ENCODE results near the gene FAM120A.

FAM120A gene

DNA sequence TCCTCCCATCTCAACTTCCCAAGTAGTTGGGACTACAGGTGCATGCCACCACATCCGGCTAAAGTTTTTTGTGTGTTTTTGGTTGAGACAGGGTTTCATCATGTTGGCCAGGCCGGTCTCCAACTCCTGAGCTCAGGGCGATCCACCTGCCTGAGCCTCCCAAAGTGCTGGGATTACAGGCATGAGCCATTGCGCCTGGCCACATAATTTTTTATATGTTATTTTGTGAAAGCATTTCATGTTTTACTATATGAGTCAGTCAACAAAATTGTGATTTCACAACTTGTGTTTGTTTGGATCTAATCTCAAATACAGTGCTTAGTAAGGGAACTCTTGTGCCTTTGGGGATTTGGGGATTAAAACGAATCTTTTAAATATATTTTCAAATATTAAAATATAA is 21.9 kb downstream of the FAM120A start:
- no peak for DNase-seq (ENCODE audit: low read depth)

DNA sequence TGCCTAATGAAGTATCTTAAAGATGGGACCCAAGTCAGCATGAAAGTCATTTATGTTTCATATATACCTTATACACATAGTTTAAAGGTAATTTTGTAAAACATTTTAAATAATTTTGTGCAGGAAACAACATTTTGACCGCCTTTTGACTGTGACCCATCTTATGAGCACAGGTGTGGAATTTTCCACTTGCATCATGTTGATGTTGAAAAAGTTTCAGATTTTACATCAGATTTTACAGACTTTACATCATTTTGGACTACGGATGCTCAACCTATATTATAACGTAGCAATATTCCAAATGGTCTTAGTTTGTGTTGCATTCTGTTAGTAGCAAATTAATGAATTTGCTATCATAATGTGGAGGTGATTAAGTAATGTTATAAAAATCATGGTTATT is 23.6 kb downstream of the FAM120A start:
- no peak for DNase-seq (ENCODE audit: low read depth)

DNA sequence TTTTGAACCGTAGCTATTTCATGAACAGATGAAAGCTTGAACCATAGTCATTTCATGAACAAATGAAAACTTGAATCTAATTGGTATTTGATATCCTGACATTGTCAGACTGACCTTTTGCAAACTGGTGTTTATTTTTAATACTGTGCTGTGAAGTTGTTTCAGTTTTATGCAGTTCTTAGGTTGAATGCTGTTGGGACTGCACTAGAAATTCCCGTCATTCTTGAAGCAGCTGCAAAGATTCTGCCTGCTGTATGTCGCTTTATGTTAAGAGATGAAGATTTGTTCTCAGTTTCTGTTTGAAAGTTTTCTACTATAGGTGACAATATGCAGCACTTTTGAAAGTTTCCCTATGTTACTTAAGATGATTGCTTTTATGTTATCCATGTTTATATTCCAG is 24.4 kb downstream of the FAM120A start:
- no peak for DNase-seq (ENCODE audit: low read depth)

DNA sequence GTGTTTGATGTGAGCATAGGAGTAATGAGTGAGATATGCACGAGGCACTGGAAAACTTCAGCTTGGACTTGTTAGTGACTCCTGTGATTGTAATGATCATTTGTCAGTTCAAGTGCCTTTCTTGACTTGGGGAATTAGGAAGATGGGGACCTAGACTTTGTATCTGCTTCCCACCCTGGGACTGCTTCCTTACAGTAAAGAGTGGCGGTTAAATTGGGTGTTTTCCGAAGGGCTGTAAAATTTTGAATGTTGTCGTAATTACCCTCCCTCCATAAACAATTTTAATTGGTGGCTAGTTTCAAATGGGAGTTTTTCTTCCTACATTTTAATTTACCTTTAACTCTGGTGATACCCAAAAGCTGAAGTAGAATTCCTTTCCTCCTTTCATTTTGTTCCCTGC is 25.4 kb downstream of the FAM120A start:
- no peak for DNase-seq (ENCODE audit: low read depth)

DNA sequence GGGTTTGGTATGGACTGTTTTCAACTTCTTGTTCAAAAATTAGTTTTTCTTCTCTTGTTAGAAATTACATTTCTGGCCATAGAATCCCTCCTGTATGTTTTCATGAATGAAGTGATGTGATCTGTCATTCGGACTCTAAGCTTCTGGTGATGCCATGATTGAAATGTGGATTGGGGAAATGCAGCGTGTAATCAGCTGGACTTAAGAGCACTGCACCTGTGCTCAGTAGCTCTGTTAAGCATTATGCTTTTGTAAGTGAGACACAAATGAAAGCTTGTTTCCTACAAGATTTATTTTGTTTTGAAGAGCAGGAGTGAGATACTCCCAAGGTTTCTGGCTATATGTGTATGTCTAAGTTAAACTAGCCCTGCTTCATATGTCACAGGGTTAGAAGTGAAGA is 25.9 kb downstream of the FAM120A start:
- no peak for DNase-seq (ENCODE audit: low read depth)

DNA sequence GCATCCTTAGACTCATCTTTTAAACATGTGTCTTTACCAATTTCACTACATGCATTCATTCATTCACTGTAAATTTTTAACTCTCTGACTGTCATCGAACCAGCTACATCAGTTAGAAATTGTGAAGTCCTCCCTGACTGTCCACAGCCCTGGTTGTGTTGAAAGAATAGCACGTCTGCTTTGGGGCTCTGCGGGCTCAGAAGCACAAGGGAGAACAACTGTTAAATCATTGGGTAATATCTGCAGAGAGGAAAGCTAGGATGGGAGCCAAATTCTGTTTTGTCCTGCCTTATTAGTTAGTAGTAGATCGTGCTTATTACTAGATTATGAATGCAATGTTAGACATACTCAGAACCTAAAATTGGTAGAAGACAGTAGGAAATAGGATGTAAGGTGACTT is 28.2 kb downstream of the FAM120A start:
- DNase-seq (ENCODE audit: low read depth), result no peak

DNA sequence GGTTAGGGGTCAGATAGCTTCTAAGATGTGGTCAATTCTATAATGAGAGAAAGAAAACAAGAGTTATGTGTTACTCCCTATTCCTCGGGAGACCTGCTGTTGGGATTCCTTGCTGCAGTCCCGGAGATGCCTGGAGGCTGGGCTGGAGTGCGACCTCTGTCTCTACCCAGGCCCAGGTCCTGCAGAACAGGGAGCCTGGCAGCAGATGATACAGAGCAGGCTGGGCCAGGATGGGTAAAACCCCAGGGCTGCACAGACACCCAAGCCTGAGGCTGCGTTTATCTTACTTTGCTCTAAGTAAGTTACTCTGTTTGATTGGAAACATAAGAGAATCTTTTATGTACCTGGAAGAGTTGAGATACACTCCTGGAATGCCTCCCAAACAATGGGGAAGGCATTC is 28.8 kb downstream of the FAM120A start:
- no peak for DNase-seq (ENCODE audit: low read depth)

DNA sequence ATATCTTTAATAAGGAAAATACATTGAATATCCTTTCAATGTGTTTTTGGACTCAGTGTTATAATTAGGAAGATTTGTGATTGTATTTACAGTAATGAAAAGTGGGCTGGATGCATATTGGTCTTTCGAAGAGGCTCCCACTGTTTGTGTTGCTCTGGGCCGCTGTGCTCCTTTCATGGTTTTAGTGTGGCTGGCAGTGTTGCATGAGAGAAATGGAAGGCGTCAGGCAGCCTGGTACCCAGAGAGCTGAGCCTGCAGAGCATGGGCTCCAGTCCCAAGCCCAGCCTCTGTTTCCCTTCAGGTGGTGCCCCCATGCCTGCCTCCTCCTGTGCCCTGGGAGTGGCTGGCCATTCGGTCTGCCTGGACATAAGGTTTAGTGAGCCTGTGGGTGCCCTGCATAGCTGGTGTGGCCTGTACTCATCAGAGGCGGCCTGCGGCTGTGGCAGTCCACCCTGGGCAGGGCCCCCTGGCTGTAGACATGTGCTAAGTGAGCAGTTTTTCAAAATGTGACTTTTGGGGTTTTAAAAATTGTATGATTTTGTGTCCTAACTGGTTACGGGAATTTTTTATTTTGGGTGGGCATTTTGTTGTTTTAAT is 29.3 kb downstream of the FAM120A start:
- DNase-seq (ENCODE audit: low read depth), result no peak

DNA sequence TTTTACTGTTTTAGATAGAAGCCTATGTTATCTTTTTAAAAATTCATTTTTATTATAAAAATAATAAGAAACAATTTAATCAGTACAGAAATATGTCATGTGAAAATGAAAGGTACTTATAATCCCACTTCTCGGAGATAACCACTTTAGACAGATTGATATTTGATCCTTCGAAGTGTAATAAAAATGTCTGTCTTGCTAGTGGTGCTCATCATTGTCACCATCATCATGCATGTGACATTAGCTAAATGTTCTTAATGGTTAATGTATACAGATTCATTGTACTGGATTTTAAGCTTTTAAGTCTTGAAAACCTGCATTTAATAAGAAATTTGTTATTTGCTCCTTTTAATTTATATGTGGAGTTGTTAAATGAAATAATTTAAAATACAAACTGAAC is 32.0 kb downstream of the FAM120A start:
- DNase-seq (ENCODE audit: low read depth), result no peak

DNA sequence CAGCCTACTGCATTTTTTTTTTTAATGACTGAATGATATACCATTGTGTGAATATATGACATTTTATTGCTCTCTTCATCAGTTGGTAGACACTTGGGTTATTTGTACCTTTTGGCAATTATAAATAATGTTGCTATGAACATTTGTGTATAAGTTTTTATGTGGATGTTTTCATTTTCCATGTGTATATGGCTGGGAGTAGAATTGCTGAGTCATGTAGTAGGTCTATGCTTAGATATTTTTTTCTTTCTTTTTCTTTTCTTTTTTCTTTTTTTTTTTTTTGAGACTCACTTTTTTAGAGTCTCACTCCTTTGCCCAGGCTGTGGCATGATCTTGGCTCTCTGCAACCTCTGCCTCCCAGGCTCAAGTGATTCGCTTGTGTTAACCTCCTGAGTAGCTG is 34.8 kb downstream of the FAM120A start:
- DNase-seq (ENCODE audit: low read depth), result no peak

DNA sequence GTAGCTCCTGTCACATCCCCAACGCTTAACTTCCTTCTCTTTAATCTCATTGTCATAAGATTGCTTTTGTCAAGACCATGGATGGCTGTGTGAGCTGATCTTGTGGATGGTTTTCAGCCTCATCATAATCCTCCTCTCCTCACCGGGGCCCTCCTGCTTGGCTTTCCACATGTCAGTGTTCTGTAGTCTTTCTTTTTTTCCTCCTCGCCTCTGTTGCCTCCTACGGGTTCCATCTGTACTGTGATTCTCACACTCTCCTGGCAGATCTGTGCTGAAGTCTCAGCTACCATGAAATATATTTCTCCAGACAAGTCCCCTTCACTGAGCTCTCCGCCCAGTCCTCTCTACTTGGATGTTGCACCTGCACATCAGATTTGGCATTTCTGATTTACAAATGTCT is 36.8 kb downstream of the FAM120A start:
- no peak for DNase-seq (ENCODE audit: low read depth)

DNA sequence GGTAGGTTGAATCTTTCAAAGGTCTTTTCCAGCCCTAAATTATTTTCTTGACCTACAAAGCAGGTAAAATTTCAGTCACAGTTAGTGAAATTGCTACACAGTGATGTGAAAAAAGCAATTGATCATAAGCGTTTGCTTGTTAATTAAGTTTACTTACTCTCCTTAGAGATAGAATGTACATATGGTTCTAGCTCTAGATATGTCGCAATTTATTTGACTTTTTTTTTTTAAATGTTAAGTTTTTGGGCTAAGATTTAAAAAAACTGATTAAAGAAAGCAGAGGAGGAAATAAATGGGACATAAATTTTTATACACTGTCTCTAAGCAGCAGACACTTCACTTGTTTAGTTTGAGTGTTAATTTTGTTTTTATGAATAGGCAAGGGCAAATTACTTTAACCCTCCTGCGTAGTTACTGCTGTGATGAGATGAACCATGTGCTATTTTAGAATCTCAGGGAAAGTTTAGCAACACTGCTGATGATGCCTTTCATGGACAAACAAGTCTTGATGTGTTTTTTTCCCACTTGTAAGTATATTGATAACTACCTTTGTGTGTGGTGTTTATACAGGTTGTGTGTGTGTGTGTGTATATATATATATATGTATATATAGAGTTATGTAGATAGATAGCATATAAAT is 40.2 kb downstream of the FAM120A start:
- DNase-seq (ENCODE audit: low read depth), result no peak

DNA sequence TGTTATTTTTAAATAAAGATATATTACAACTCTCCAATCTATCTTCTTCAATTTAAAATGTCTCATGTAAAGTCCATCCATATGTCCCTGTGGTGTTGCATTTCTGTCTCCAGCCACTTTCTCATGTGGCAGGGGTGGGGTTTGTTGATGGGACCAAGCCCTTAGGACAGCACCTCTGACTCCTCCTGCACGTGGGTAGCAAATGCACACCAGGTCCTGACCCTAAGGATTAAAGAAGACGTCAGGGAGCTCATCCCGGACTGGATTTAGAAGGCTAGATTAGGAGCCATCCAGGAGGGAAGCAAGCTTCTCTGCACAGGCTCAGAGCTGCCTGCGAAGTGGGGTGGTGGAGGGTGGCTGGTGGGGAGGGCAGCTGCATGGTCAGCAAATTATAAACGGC is 40.8 kb downstream of the FAM120A start:
- no peak for DNase-seq (ENCODE audit: low read depth)

DNA sequence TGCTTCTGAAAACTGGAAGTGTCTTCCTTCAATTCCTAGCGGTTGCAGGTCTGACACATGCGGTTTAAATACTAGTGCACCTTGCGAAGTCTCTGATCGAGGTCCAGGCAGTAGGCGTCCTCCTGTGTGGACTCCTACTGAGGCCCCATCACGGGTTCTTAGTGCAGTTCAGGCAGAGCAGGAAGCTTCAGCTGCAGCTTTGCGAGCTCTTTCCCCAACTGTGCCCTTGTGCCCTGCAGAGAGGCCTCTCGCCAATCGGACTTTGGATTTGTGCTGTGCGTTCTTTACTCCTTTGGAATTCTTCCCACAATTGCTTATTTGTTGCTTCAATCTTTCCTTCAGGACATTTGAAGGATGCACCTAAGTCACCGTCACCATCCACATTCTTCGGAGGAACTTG is 42.5 kb downstream of the FAM120A start:
- no peak for DNase-seq (ENCODE audit: low read depth)

DNA sequence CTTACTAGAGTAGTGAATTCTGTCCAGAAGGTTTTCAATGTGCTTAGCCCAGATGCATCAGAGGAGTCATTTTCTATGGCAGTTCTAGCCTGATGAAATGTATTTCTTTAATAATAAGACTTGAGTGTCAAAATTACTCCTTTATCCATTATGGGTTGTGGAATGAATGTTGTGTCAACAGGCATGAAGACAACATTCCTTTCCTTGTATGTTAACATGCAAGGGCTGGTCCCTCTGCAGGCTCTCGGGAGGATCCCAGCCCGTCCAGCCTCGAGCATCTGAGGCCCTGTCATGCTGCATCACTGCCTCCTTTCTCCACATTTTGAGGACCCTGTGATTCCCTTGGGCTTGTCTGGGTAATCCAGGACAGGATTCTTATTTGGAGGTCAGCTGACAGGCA is 44.8 kb downstream of the FAM120A start:
- DNase-seq (ENCODE audit: low read depth), result no peak

DNA sequence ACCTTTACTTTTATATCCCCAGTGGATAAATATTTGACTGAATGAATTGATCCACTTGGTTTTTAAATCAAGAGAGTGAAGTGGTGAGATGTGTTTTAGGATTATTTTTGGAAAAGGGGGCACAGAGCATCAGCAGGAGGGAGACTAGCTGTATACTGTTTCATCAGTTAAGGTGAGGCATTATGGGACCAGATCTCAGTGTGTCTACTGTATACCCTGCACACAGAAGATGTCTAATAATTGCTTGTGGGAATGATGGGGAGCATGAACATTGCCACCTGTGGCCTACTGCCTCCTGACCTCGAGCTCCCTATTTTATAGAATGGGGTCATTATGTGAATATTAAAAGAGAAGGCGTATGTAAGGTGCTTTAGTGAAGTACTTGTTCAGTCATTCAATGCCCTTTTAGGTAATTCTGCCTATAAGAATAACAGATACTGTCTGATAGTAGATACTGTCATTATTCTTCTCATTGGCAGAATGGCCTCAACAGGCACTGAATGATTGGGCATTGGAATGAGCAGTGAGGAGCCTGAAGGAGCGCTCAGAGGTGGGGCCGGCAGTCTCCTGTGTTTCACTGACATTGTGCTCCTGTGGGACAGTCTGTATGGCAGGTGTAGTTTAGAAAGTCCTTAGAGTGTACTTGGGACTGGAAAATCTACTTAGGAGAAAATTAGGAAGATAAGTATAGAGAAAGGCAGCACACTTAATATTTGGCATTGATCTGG is 49.2 kb downstream of the FAM120A start:
- no peak for DNase-seq (ENCODE audit: low read depth)

DNA sequence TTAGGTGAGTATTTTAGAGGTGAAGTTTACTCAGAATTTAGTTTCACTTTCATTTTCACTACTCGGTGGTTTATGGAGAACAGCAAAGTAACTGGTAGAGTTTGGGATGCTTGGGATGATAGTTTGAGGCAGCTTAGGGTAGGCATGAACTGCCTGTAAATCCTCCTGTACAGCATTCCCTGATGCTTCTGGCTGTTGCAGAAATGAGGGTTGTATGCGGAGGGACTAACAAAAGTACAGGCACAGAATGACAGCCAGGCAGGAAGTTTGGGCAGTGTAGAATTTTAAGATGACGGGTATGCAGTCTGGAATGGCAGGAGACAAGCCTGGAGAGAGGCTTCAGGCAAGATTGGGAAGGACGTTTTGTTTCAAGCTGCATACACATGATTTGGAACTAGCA is 49.9 kb downstream of the FAM120A start:
- DNase-seq (ENCODE audit: low read depth), result no peak

DNA sequence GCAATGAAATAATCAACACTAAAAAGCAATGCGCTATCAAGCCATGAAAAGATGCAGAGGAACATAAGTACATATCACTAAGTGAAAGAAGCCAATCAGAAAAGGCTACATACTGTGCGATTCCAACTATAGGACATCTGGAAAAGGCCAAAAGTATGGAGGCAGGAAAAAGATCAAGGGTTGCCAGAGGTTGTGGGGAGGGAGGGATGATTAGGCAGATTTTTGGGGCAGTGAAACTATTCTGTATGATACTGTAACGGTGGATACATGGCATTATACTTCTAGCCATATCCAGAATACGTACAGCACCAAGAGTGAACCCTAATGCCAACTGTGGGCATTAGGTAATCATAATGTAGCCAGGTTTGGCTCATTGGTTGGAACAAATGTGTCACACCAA is 51.9 kb downstream of the FAM120A start:
- DNase-seq (ENCODE audit: low read depth), result no peak

DNA sequence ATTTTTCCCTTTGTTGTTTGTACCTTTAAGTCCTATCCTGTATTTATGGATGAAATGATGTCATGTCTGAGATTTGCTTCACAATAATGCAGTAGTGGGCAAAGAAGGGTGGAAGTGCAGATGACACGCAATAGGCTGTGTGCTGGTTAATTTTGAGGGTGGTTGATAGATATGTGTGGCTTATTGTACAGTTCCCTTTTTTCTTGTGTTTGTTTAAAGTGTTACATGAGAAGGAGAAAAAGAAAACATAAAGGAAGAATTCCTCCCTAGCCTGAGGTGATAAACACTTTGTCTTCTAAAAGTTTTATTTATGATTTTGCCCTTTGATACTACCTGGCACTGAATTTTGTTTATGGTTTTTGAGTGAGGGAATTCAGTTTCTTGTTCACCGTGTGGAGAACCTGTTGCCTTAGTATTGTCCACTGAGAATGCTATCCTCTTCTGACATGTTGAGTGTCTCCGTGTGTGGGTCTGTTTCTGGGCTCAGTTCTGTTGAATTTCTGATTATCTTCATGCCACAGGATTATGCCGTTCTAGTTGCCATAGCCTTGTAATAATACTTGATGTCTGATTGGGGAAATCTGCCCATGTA is 54.2 kb downstream of the FAM120A start:
- DNase-seq (ENCODE audit: low read depth), result no peak

DNA sequence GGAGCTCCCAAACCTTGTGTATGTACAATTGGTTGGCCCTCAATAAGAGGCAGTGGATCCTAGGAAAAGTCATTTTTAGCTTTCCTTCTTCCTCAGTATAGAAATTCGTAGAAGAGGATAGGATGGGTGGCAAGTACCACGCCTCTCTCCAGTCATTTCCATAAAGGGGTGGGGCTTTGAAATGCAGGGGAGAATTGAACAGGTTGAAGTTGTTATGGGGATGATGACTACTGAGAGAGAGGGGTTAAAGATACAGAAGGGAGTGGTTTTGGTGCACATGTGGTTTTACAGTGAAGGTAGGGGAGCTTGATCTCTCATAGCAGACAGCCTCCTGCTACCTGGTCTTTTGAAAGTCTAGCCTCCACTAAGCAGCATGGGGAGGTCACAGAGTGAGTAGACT is 56.3 kb downstream of the FAM120A start:
- no peak for DNase-seq (ENCODE audit: low read depth)

DNA sequence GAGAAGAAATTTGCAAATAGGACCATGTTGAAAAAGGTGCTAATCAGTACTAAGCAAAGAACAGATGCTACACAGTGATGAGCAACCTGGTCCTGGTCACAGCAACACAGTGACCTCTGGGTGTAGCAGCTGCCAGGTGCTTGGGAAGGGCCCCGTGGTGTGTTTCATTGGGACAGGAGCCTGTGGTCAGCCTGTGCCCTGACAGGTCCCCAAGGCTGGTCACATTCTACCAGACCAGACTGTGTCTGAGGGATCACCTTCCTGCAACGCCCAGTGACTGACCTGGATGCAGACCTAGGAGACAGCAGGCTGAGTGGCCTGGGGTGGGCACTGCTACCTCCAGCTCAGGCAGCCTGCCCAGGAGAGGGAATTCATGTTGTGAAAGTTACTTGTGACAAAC is 56.7 kb downstream of the FAM120A start:
- no peak for DNase-seq (ENCODE audit: low read depth)

DNA sequence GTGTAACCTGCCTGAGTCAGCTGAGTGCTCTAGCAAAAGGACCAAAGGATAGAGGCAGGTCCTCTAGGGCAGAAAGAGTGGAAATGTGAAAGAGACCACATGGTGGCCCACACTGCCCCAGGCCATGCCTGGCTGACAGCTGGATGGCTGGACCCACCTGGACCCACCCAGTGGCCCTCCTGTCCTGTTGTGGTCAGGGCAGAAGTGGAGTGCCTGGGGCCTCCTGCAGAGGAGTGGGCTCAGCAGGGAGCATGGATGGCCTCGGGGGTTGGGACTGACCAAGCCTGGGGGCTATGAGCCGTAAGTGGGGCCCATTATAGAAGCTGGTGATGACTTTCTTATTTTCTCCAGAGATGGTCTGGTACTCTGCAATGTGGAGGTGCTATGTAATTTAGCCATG is 57.6 kb downstream of the FAM120A start:
- no peak for DNase-seq (ENCODE audit: low read depth)

DNA sequence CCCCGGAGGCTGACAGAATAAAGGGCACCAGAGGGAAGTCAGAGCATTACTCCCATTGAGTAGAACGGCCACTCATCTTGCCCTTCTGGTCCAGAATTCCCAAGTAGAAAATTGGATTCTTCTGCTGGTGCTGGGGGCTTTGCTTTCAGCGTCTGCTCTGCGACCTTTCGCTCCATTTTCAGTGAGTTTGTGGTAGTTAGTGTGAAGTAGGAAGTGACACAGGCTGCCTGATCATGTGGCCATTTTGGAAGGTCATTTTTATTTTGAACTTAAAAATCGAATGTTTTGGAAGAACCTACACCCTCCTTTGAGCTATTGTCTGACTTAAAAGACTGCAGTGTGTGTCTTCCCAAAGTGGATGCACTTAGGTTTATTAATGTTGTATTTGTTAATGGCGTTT is 58.6 kb downstream of the FAM120A start:
- no peak for DNase-seq (ENCODE audit: low read depth)

Data from stimulated activated CD8-positive, alpha-beta memory T cell treated with anti-CD3 and anti-CD28 coated beads, Interleukin-15, amount 100 ng/mL, for 1 hour (primary cell).